GM18502 (cell line): Measurements from ENCODE around the gene SMTN.
"Not testable (repeated sequence)": the region's sequence is repeated elsewhere in the genome, so short reads cannot be mapped to it uniquely, and the experiment has no call there.

Experiments
- ATAC-seq: cut with Tn5 transposase; IDR thresholded peaks from one replicate; pipeline ENCODE4 v1.9.1; 2021; ENCODE audit warnings: mild to moderate bottlenecking; ENCODE audit not compliant: unreplicated experiment, poor library complexity

The SMTN gene

DNA sequence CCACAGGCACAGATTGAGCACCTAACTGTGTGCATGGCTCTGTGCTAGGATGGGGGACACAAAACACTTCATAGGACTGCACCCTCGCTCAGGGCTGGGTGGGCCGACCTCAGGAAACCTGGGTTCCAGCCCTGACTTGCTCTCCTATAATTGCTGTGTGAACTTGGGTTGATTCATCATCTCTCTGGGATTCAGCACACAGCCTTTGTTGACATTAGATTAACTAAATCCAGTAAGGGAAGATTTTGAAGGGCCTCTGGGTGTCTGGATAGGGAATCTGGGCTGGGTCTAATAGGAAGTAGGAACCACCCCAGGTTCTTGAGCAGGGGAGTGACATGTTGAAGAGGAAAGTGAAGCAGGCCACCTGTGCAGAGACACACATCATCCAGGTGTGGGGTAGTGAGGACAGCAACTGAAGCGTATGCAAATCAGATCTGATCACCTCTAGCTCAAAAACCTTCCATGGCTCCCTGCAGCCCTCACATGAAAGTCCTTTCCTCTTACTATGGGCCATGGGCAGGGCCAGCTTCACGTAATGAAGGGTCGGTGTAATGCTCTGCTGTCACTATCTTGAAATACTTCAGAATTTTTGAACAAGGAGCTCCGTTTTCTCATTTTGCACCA, 11.3 kb upstream of the SMTN start:
- not testable (repeated sequence) for ATAC-seq

- ATAC-seq = not testable (repeated sequence)
Observed at GRCh38 chr22:31073125-31073524, 8.0 kb upstream of the SMTN start.

- not testable (repeated sequence) for ATAC-seq
Observed at GRCh38 chr22:31073545-31074145, 7.5 kb upstream of the SMTN start.

DNA sequence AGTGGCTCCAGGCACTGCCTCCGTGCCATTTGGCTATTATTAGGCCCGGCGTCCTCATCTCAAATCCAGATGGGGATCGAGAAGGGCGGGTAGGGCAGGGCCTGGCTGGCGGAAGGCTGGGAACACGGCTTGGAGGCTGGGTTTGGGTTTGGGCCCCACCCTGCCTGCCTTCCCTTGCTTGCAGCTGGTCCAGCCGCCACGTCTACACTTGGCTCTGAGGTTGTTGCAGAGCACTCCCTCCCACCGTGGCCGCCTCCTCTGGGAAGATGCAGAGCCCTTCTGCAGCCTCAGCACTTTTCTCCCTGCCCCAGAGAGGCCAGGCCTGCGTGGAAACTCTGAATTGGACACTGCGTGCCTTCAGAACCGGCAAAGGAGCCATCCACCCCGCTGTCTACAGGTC, 5.2 kb upstream of the SMTN start:
- no peak for ATAC-seq

GRCh38 chr22:31077681-31078080, 3.4 kb upstream of the SMTN start:
- ATAC-seq = no peak

GRCh38 chr22:31078389-31078788, 2.7 kb upstream of the SMTN start:
- not testable (repeated sequence) for ATAC-seq

DNA sequence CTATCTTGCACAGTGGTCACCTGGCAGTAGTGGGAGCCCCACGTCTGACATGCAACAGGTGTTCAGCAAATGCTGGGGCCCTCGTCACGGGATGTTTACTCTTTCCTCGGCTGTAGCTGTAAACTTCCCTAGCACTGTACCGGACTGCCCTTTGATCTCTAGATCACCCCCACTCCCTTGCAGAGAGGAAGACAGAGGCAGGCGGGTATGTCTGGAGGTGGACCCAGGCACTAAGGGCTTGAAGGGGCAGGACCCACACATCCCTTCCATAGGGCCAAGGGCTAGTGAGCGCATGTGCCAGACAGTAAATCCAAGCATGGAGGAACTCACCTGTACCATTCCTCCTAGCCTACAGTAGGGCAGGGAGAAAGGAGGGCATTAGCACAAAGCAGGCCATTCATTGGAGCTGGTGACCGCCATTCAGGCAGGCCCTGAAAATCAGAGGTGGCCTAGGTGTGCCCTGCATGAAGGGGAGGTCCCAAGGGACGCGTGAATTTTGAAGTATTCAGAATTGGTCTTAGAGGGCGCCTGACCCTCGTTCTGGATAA, 1.9 kb upstream of the SMTN start:
- ATAC-seq = no peak

- no peak for ATAC-seq
Observed at GRCh38 chr22:31080164-31080847, 812 bp upstream of the SMTN start.

DNA sequence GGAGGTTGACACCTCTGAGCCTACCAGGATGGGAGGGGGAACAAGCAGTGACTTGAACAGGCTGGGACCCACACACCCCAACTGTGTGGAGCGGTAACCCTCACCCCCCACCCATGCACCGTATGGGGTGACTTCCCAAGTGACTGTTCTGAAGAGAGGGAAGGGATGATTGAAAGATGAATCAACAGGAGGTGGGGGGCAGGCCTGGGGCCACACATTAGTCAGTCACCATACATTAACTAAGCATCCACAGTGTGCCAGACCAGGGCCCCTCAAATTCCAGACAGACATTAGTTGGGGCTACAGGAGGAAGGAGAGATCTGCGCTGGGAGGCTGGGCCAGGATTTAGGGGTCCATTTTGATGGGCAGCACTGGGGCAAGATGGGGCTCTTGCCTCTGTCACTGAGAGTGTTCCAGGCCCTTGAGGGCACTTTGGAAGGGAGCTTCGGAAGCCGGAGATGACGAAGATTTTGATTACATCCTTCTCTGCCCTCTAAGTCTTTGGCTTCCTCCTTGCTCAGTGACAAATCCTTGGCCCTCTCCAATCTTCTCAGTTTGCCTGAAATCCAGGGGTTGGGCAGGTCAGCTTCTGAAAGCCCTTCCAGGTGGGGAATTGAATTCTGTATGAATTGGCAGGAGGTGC, 966 bp downstream of the SMTN start:
- no peak for ATAC-seq

GRCh38 chr22:31082606-31083376, 1.7 kb downstream of the SMTN start:
- ATAC-seq = no peak

- no peak for ATAC-seq
Observed at GRCh38 chr22:31083377-31083768, 2.3 kb downstream of the SMTN start.

DNA sequence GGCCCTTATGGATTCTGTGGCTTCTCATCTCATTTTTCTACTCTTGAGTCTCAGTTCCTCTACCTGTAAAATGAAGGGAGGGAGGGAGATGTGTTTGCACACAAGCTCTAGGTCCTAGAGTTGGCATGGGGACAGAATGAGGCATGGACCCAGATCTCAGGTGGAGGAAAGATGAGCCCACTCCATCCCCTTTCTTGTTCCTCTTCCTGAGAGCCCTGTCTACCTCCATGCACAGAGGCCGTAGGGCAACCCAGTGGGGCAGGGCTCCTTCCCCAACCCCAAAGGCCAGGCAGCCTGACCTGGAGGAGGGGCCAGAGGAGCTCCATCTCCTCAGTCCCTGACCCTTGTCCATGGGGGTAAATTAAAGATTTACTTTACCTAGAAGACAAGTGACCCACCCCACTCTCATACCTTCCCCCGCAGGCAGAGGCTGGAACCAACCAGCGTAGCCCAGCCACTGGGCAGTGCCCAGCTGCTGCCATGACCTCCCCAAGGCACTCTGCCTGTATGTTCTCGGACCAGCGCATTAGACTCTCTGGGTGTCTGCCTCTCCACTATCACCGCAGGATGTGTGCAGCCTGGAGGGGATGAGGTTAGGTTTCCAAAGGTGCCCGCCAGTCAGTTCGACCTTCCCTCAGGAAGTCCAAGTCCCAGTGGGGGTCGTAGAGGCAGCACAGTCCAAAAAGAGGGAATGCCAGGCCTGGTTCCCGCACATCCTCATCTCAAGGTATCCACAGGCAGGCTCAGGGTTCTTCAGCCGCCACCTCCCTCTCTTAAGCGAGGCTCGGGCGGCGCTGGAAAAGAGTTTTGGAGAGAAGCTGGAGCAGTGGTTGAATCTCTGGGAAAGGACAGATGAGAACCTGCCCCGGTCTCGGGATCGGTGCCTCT, 3.0 kb downstream of the SMTN start:
- peak; percentile 6 for ATAC-seq

- peak; percentile 73 for ATAC-seq
Observed at GRCh38 chr22:31084811-31085492, 3.8 kb downstream of the SMTN start.

GRCh38 chr22:31085493-31085824, 4.3 kb downstream of the SMTN start:
- ATAC-seq = no peak

DNA sequence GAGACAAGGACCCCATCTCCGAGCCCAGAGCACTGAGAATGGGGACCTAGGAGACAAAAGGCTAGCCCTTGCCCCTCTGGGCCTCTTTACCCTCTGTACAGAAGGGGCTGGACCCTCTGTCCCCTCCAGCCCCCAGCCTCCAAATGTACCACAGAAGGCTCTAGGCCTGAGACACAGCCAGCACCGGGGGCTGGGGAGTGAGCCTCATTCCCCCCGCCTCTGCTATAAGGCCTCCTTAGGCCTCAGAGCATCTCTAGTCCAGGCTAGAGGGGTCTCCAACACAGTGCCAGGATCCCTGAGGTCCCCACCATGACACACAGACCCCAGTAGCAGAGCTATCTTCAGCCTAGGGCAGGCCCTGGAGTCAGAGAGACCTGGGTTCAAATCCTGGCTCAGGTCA, 4.8 kb downstream of the SMTN start:
- ATAC-seq = no peak

- no peak for ATAC-seq
Observed at GRCh38 chr22:31086703-31087330, 5.7 kb downstream of the SMTN start.

- no peak for ATAC-seq
Observed at GRCh38 chr22:31087744-31088215, 6.7 kb downstream of the SMTN start.

GRCh38 chr22:31088233-31088986, 7.3 kb downstream of the SMTN start:
- ATAC-seq = no peak
